Endothelial cell of hepatic sinusoid (primary cell): ENCODE data around the gene SMC4.

Experiments
- in situ Hi-C: cut with HindIII; loops from 2 replicates; pipeline ENCODE4 v1.10.0; 2017; ENCODE audit warnings: low sequenced_read_pairs

SMC4 gene

GRCh38 chr3:160475153-160475552, 75.7 kb downstream of the SMC4 start:
- in situ Hi-C loops, result no loop called here

- in situ Hi-C loops, result no loop called here
These were observed 76.4 kb downstream of the SMC4 start for GRCh38 chr3:160475884-160476283.

GRCh38 chr3:160477750-160478149, 78.3 kb downstream of the SMC4 start:
- in situ Hi-C loops, result no loop called here

GRCh38 chr3:160478338-160478737, 78.9 kb downstream of the SMC4 start:
- in situ Hi-C loops, result no loop called here

- in situ Hi-C loops, result no loop called here
These were observed 79.9 kb downstream of the SMC4 start for GRCh38 chr3:160479376-160479775.

- in situ Hi-C loops, result no loop called here
These were observed 81.5 kb downstream of the SMC4 start for GRCh38 chr3:160480931-160481330.

GRCh38 chr3:160481856-160482255, 82.4 kb downstream of the SMC4 start:
- in situ Hi-C loops, result no loop called here

GRCh38 chr3:160482796-160483195, 83.3 kb downstream of the SMC4 start:
- in situ Hi-C loops, result no loop called here
